Measurements from ENCODE around the gene COX6A2.
A peak's percentile ranks its signal among the peaks of the same experiment; 100 is the strongest.

The COX6A2 gene

DNA sequence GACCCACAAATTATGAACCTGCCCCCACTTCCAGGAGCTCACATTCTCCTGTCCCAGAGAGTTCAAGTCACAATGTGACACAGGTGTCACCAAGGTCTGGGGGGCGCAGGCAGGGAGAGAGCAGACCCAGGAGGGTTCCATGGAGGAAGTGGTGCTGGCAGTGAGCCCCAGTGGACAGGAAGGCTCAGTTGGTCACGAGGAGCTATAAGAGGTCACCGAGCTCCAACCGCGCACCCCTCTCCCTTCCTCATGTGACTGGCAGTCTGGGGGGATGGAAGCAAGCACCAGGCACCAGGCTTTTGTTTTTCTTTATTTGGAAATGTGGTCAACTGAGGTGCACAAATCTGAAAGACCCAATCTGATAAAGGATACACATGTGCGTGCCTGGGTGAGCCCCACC is 32.5 kb downstream of the COX6A2 start:
- no peaks in the 10 kb centered on the region for H3K27me3 ChIP-seq (replicated peaks; ENCODE audit: control insufficient read depth, insufficient read depth, low read length, poor library complexity, severe bottlenecking)
- H3K4me3 ChIP-seq (ENCODE audit: insufficient read depth, low read depth, low read length, poor library complexity, severe bottlenecking), result no peak overlapping the region
- no peaks in the 10 kb centered on the region for H3K36me3 ChIP-seq (ENCODE audit: control insufficient read depth, insufficient read depth, low read length)
- H3K27ac ChIP-seq (ENCODE audit: insufficient read depth, low read length, poor library complexity, severe bottlenecking), result no peak overlapping the region
- no peak for DNase-seq
- H3K4me1 ChIP-seq (ENCODE audit: control insufficient read depth, insufficient read depth, low read length, poor library complexity, severe bottlenecking), result no peaks in the 10 kb centered on the region
- no peaks in the 10 kb centered on the region for H3K9me3 ChIP-seq (ENCODE audit: control insufficient read depth, low read length)

DNA sequence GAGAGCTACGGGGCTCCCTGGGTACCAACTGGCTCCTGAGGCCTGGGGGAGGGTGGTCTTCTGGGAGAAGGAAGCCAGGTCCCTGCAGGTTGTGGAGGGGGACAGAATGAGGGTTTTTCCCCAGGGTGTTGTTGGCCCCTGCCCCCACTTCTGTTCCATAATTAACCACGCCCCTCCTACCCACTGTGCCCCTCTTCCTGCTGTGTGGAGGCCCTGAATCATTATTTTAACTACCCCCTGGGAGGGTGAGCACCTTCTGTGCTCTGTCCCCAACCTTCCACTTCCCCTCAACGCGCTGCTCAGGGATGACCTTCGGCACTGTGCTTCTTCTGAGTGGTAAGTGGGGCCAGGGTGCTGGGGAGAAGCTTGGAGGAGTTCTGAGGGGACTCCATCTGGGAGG is 35.1 kb downstream of the COX6A2 start, which contains the start of gene ITGAD:
ITGAD (plus strand) TSS at position 280 of the 400 bp plus-strand sequence; CDS start at position 306, 26 bp downstream.
- H3K36me3 ChIP-seq (ENCODE audit: control insufficient read depth, insufficient read depth, low read length), result no peaks in the 10 kb centered on the region
- no peak within 1 kb of the TSS for H3K4me3 ChIP-seq (ENCODE audit: insufficient read depth, low read depth, low read length, poor library complexity, severe bottlenecking)
- no peak for DNase-seq
- H3K4me1 ChIP-seq (ENCODE audit: control insufficient read depth, insufficient read depth, low read length, poor library complexity, severe bottlenecking), result no peaks in the 10 kb centered on the region
- no peak within 1 kb of the TSS for H3K27ac ChIP-seq (ENCODE audit: insufficient read depth, low read length, poor library complexity, severe bottlenecking)
- H3K27me3 ChIP-seq (replicated peaks; ENCODE audit: control insufficient read depth, insufficient read depth, low read length, poor library complexity, severe bottlenecking), result no peaks in the 10 kb centered on the region
- H3K9me3 ChIP-seq (ENCODE audit: control insufficient read depth, low read length), result no peaks in the 10 kb centered on the region

DNA sequence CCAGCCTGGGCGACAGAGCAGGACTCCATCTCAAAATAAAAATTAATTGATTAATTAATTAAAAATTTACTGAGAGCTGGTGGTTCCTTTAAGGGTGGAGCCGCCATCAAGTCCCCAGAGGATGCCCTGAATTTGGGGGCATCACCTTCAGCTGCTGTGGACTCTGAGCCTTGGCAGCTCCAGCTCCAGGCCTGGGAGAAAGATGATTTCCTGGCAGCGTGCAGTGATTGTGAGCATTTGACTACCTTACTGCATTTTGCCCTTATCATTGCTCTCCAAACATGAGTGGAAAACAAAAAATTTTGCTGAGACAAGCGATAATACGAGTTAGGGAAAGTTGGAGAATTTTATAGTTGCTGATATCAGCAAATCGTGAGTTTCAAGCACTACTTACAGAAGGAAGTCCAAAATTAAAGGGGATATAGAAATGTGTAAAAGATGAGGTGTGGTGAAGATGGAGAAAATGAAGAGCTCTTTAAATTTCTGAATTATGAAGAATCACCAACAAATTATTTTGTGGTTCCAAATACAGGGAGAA is 37.6 kb downstream of the COX6A2 start:
- no peaks in the 10 kb centered on the region for H3K9me3 ChIP-seq (ENCODE audit: control insufficient read depth, low read length)
- no peak overlapping the region for H3K4me3 ChIP-seq (ENCODE audit: insufficient read depth, low read depth, low read length, poor library complexity, severe bottlenecking)
- no peaks in the 10 kb centered on the region for H3K36me3 ChIP-seq (ENCODE audit: control insufficient read depth, insufficient read depth, low read length)
- H3K27ac ChIP-seq (ENCODE audit: insufficient read depth, low read length, poor library complexity, severe bottlenecking), result no peak overlapping the region
- no peaks in the 10 kb centered on the region for H3K4me1 ChIP-seq (ENCODE audit: control insufficient read depth, insufficient read depth, low read length, poor library complexity, severe bottlenecking)
- DNase-seq, result no peak
- H3K27me3 ChIP-seq (replicated peaks; ENCODE audit: control insufficient read depth, insufficient read depth, low read length, poor library complexity, severe bottlenecking), result no peaks in the 10 kb centered on the region

DNA sequence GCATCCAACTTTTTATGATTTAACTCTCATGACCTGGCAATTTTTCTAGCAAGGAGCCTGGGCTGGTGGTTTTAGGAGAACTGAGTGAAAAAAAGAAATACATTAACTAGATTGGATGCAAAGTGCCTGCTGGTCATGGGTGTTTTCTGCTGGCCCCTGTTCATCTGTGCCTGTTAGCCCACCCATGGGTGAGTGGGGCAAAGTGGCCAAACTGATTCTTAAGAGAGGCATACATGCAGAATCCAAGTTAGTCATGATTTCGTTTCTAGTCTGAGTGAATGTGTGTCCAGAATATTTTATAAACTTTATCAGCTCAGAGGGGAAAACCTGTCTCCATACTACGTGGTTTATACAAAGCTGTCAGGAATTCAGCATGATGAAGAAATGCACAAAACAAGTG is 39.6 kb downstream of the COX6A2 start:
- no peaks in the 10 kb centered on the region for H3K9me3 ChIP-seq (ENCODE audit: control insufficient read depth, low read length)
- DNase-seq, result no peak
- no peak overlapping the region for H3K27ac ChIP-seq (ENCODE audit: insufficient read depth, low read length, poor library complexity, severe bottlenecking)

DNA sequence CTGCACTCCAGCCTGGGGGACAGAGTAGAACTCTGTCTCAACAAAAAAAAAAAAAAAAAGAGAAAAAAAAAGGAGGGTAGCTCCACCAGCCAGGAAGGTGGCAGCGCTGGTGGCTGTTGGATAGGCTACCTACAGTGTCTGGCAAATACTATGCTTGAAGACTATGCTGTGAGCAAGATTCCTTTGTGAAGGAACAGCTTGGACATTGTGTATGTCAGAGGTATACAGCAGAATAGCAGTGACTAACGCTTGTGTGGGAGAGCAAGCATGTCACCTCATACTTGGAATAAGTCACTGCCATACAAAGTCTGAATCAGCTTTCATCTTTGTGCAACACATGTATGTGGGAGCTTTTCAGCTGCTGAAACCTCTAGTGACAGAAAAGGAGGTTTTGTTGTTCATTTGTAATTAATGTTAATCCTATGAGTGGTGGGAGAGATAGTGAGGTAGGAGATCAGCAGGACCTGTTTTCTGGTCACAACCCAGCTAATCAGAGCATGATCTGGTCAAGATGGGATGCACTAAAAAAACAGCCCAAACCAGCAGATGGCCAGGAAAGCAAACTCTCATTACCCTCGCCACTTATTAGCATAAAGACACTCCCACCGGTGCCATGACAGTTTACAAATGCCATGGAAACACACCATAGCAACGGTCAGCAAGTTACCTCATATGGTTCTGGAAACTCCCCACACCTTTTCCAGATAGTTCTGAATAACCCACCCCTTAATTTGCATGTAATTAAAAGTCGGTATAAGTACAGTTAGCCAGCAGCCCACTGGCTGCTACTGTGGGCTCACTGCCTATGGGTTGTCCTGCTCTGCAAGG is 41.8 kb downstream of the COX6A2 start:
- H3K27me3 ChIP-seq (replicated peaks; ENCODE audit: control insufficient read depth, insufficient read depth, low read length, poor library complexity, severe bottlenecking), result no peaks in the 10 kb centered on the region
- no peaks in the 10 kb centered on the region for H3K36me3 ChIP-seq (ENCODE audit: control insufficient read depth, insufficient read depth, low read length)
- DNase-seq, result no peak
- H3K27ac ChIP-seq (ENCODE audit: insufficient read depth, low read length, poor library complexity, severe bottlenecking), result no peak overlapping the region
- no peaks in the 10 kb centered on the region for H3K9me3 ChIP-seq (ENCODE audit: control insufficient read depth, low read length)
- no peaks in the 10 kb centered on the region for H3K4me1 ChIP-seq (ENCODE audit: control insufficient read depth, insufficient read depth, low read length, poor library complexity, severe bottlenecking)
- no peak overlapping the region for H3K4me3 ChIP-seq (ENCODE audit: insufficient read depth, low read depth, low read length, poor library complexity, severe bottlenecking)

More for the DNA sequence above, 39.6 kb downstream of the COX6A2 start:
- no peaks in the 10 kb centered on the region for H3K36me3 ChIP-seq (ENCODE audit: control insufficient read depth, insufficient read depth, low read length)
- no peak overlapping the region for H3K4me3 ChIP-seq (ENCODE audit: insufficient read depth, low read depth, low read length, poor library complexity, severe bottlenecking)
- H3K4me1 ChIP-seq (ENCODE audit: control insufficient read depth, insufficient read depth, low read length, poor library complexity, severe bottlenecking), result no peaks in the 10 kb centered on the region
- H3K27me3 ChIP-seq (replicated peaks; ENCODE audit: control insufficient read depth, insufficient read depth, low read length, poor library complexity, severe bottlenecking), result no peaks in the 10 kb centered on the region

DNA sequence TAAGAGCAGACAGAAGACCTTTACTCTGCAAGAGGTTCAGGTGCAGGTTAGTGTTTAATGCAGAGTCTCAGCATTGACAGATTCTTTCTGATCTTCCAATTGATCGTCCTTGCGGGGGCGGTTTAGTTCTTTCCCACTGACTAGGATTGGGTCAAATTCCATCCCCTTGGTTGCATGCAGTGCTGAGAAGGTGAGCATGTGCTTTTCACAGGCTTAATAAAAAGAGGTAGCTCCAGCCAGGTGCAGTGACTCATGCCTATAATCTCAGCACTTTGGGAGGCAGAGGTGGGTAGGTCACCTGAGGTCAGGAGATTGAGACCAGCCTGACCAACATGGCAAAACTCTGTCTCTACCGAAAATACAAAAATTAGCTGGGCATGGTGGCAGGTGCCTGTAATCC is 42.5 kb downstream of the COX6A2 start:
- H3K9me3 ChIP-seq (ENCODE audit: control insufficient read depth, low read length), result no peaks in the 10 kb centered on the region
- H3K27me3 ChIP-seq (replicated peaks; ENCODE audit: control insufficient read depth, insufficient read depth, low read length, poor library complexity, severe bottlenecking), result no peaks in the 10 kb centered on the region
- no peak overlapping the region for H3K4me3 ChIP-seq (ENCODE audit: insufficient read depth, low read depth, low read length, poor library complexity, severe bottlenecking)
- no peak for DNase-seq
- no peak overlapping the region for H3K27ac ChIP-seq (ENCODE audit: insufficient read depth, low read length, poor library complexity, severe bottlenecking)
- H3K4me1 ChIP-seq (ENCODE audit: control insufficient read depth, insufficient read depth, low read length, poor library complexity, severe bottlenecking), result no peaks in the 10 kb centered on the region
- H3K36me3 ChIP-seq (ENCODE audit: control insufficient read depth, insufficient read depth, low read length), result no peaks in the 10 kb centered on the region

DNA sequence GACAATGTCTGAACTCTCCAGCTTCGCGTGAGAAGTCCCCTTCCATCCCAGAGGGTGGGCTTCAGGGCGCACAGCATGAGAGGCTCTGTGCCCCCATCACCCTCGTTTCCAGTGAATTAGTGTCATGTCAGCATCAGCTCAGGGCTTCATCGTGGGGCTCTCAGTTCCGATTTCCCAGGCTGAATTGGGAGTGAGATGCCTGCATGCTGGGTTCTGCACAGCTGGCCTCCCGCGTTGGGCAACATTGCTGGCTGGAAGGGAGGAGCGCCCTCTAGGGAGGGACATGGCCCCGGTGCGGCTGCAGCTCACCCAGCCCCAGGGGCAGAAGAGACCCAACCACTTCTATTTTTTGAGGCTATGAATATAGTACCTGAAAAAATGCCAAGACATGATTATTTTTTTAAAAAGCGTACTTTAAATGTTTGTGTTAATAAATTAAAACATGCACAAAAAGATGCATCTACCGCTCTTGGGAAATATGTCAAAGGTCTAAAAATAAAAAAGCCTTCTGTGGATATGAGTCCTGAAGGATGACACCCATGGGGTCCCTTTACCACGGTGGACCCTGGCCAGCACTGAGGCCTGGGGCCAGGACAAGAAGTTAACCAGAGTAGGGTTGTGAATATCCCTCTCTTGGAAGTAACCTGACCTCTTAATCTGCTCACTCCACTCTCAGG is 45.5 kb downstream of the COX6A2 start:
- Histone ChIP-seq H3K9me3 (ENCODE audit: control insufficient read depth, low read length) (no peaks in the 10 kb centered on the region), H3K36me3 (ENCODE audit: control insufficient read depth, insufficient read depth, low read length) (no peaks in the 10 kb centered on the region), H3K4me1 (ENCODE audit: control insufficient read depth, insufficient read depth, low read length, poor library complexity, severe bottlenecking) (no peaks in the 10 kb centered on the region), H3K4me3 (ENCODE audit: insufficient read depth, low read depth, low read length, poor library complexity, severe bottlenecking) (no peak overlapping the region), H3K27ac (ENCODE audit: insufficient read depth, low read length, poor library complexity, severe bottlenecking) (no peak overlapping the region), H3K27me3 (replicated peaks; ENCODE audit: control insufficient read depth, insufficient read depth, low read length, poor library complexity, severe bottlenecking) (no peaks in the 10 kb centered on the region)
- DNase-seq, result peak in 1 of 3 donors; percentile 21

DNA sequence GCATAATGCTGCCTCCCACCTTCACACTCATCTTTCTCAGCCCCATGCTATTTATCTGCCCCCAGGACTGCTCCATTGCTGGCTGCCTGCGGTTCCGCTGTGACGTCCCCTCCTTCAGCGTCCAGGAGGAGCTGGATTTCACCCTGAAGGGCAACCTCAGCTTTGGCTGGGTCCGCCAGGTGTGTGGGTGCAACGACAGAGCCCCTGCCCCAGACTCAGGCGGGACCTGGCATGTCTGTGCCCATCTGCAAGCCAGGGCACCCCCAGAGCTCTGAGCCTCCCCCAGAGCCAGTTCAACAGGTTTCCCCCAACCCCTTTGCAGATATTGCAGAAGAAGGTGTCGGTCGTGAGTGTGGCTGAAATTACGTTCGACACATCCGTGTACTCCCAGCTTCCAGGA is 48.0 kb downstream of the COX6A2 start:
- Histone ChIP-seq H3K4me1 (ENCODE audit: control insufficient read depth, insufficient read depth, low read length, poor library complexity, severe bottlenecking) (no peaks in the 10 kb centered on the region), H3K27ac (ENCODE audit: insufficient read depth, low read length, poor library complexity, severe bottlenecking) (no peak overlapping the region), H3K36me3 (ENCODE audit: control insufficient read depth, insufficient read depth, low read length) (no peaks in the 10 kb centered on the region), H3K27me3 (replicated peaks; ENCODE audit: control insufficient read depth, insufficient read depth, low read length, poor library complexity, severe bottlenecking) (no peaks in the 10 kb centered on the region), H3K9me3 (ENCODE audit: control insufficient read depth, low read length) (no peaks in the 10 kb centered on the region), H3K4me3 (ENCODE audit: insufficient read depth, low read depth, low read length, poor library complexity, severe bottlenecking) (no peak overlapping the region)
- DNase-seq, result no peak
